Non-pigmented ciliary epithelial cell (primary cell): ENCODE data around the gene EPG5.
"Not testable (repeated sequence)": the region's sequence is repeated elsewhere in the genome, so short reads cannot be mapped to it uniquely, and the experiment has no call there.

Experiments used
- DNase-seq: peaks from one replicate; pipeline ENCODE4 v3.0.0-alpha.2; 2010; ENCODE audit warnings: low read depth

The EPG5 gene

GRCh38 chr18:45837283-45838070 lies 129.7 kb downstream of the EPG5 start:
- no peak for DNase-seq

- no peak for DNase-seq
These were observed 130.6 kb downstream of the EPG5 start for GRCh38 chr18:45836242-45837205.

GRCh38 chr18:45835057-45835636 lies 132.0 kb downstream of the EPG5 start:
- DNase-seq, result no peak

GRCh38 chr18:45834306-45834705 lies 132.8 kb downstream of the EPG5 start:
- no peak for DNase-seq

- no peak for DNase-seq
These were observed 133.3 kb downstream of the EPG5 start for GRCh38 chr18:45833846-45834245.

- no peak for DNase-seq
These were observed 136.2 kb downstream of the EPG5 start for GRCh38 chr18:45830917-45831316.

- DNase-seq, result no peak
These were observed 137.3 kb downstream of the EPG5 start for GRCh38 chr18:45829855-45830254.

GRCh38 chr18:45828917-45829811 lies 138.0 kb downstream of the EPG5 start:
- DNase-seq, result no peak

- not testable (repeated sequence) for DNase-seq
These were observed 140.4 kb downstream of the EPG5 start for GRCh38 chr18:45826716-45827115.

GRCh38 chr18:45826084-45826483 lies 141.0 kb downstream of the EPG5 start:
- no peak for DNase-seq

- DNase-seq, result no peak
These were observed 141.7 kb downstream of the EPG5 start, which contains the start of gene SIGLEC15 for GRCh38 chr18:45825258-45826044. Gene SIGLEC15 (plus strand): TSS chr18:45825675. CDS start chr18:45825729, 54 bp downstream.

GRCh38 chr18:45821711-45822110 lies 145.4 kb downstream of the EPG5 start:
- no peak for DNase-seq

- DNase-seq, result no peak
These were observed 146.1 kb downstream of the EPG5 start for GRCh38 chr18:45821026-45821425.

GRCh38 chr18:45820106-45820745 lies 146.9 kb downstream of the EPG5 start:
- no peak for DNase-seq

- not testable (repeated sequence) for DNase-seq
These were observed 148.4 kb downstream of the EPG5 start for GRCh38 chr18:45818765-45819164.

- no peak for DNase-seq
These were observed 149.6 kb downstream of the EPG5 start for GRCh38 chr18:45817543-45817942.

GRCh38 chr18:45814733-45815132 lies 152.4 kb downstream of the EPG5 start:
- DNase-seq, result not testable (repeated sequence)

GRCh38 chr18:45807144-45807543 lies 160.0 kb downstream of the EPG5 start:
- not testable (repeated sequence) for DNase-seq

GRCh38 chr18:45806226-45806625 lies 160.9 kb downstream of the EPG5 start:
- no peak for DNase-seq

GRCh38 chr18:45805551-45805950 lies 161.6 kb downstream of the EPG5 start:
- DNase-seq, result no peak
